ENCODE results near the gene STBD1.

STBD1 gene

GRCh38 chr4:76301775-76302162, 4.8 kb upstream of the STBD1 start:
- H3K18ac ChIP-seq (ENCODE audit: low read length), result no peak overlapping the region
- H3K9ac ChIP-seq (ENCODE audit: low read length), result no peak overlapping the region
- no peaks in the 10 kb centered on the region for H3K4me1 ChIP-seq (ENCODE audit: control insufficient read depth, low read depth, low read length)
- no peak overlapping the region for H2BK15ac ChIP-seq (replicated peaks; ENCODE audit: low read depth)
- H2BK5ac ChIP-seq (ENCODE audit: low read length), result no peak overlapping the region
- H3K4me3 ChIP-seq (ENCODE audit: low read length), result no peak overlapping the region
- no peak overlapping the region for H3K27ac ChIP-seq (ENCODE audit: low read depth, low read length)
- H3K23ac ChIP-seq (ENCODE audit: low read length), result no peak overlapping the region
- no peak overlapping the region for H2BK120ac ChIP-seq (ENCODE audit: low read depth, low read length)
- no peak overlapping the region for H3K4me2 ChIP-seq (ENCODE audit: low read length)
- H4K8ac ChIP-seq (ENCODE audit: low read depth, low read length), result no peak overlapping the region
- no peak overlapping the region for H2AK5ac ChIP-seq (ENCODE audit: low read length)
- no peak overlapping the region for H4K5ac ChIP-seq (ENCODE audit: low read length)
- no peak for DNase-seq
- no peak overlapping the region for H3K4ac ChIP-seq (ENCODE audit: low read depth, low read length)
- H3K27me3 ChIP-seq (ENCODE audit: insufficient read depth, low read length, poor library complexity), result peaks cover 4% of the 10 kb centered on the region
- H3K79me2 ChIP-seq (ENCODE audit: control insufficient read depth, insufficient read depth, low read length), result no peaks in the 10 kb centered on the region
- no peaks in the 10 kb centered on the region for H3K79me1 ChIP-seq (ENCODE audit: low read length)
- no peaks in the 10 kb centered on the region for H3K36me3 ChIP-seq (ENCODE audit: control insufficient read depth, insufficient read depth, low read length)
- H3K56ac ChIP-seq (ENCODE audit: low read length), result no peak overlapping the region
- no CpG with 5 or more reads among the region's 1 CpG for WGBS (ENCODE audit: extremely low coverage, insufficient coverage, low lambda C conversion rate)

- H3K27ac ChIP-seq (ENCODE audit: low read depth, low read length), result no peak overlapping the region
- no peak overlapping the region for H2BK5ac ChIP-seq (ENCODE audit: low read length)
- H3K9ac ChIP-seq (ENCODE audit: low read length), result no peak overlapping the region
- H3K4ac ChIP-seq (ENCODE audit: low read depth, low read length), result no peak overlapping the region
- no peak overlapping the region for H2BK120ac ChIP-seq (ENCODE audit: low read depth, low read length)
- H4K5ac ChIP-seq (ENCODE audit: low read length), result no peak overlapping the region
- H3K18ac ChIP-seq (ENCODE audit: low read length), result no peak overlapping the region
- H3K23ac ChIP-seq (ENCODE audit: low read length), result no peak overlapping the region
- H3K36me3 ChIP-seq (ENCODE audit: control insufficient read depth, insufficient read depth, low read length), result no peaks in the 10 kb centered on the region
- no peaks in the 10 kb centered on the region for H3K79me1 ChIP-seq (ENCODE audit: low read length)
- no peak overlapping the region for H3K4me3 ChIP-seq (ENCODE audit: low read length)
- H2AK5ac ChIP-seq (ENCODE audit: low read length), result no peak overlapping the region
- no peak overlapping the region for H3K56ac ChIP-seq (ENCODE audit: low read length)
- DNase-seq, result no peak
- H4K8ac ChIP-seq (ENCODE audit: low read depth, low read length), result no peak overlapping the region
- WGBS (ENCODE audit: extremely low coverage, insufficient coverage, low lambda C conversion rate), result no CpG with 5 or more reads among the region's 3 CpGs
- no peak overlapping the region for H3K4me2 ChIP-seq (ENCODE audit: low read length)
- H2BK15ac ChIP-seq (replicated peaks; ENCODE audit: low read depth), result no peak overlapping the region
- H3K79me2 ChIP-seq (ENCODE audit: control insufficient read depth, insufficient read depth, low read length), result no peaks in the 10 kb centered on the region
- H3K27me3 ChIP-seq (ENCODE audit: insufficient read depth, low read length, poor library complexity), result peaks cover 4% of the 10 kb centered on the region
- no peaks in the 10 kb centered on the region for H3K4me1 ChIP-seq (ENCODE audit: control insufficient read depth, low read depth, low read length)
Measured at GRCh38 chr4:76302826-76303438, 3.6 kb upstream of the STBD1 start.

- no peaks in the 10 kb centered on the region for H3K79me1 ChIP-seq (ENCODE audit: low read length)
- no peak overlapping the region for H2BK120ac ChIP-seq (ENCODE audit: low read depth, low read length)
- DNase-seq, result no peak
- no peak overlapping the region for H3K9ac ChIP-seq (ENCODE audit: low read length)
- H3K4me1 ChIP-seq (ENCODE audit: control insufficient read depth, low read depth, low read length), result no peaks in the 10 kb centered on the region
- H2AK5ac ChIP-seq (ENCODE audit: low read length), result no peak overlapping the region
- H3K4me3 ChIP-seq (ENCODE audit: low read length), result no peak overlapping the region
- H3K79me2 ChIP-seq (ENCODE audit: control insufficient read depth, insufficient read depth, low read length), result no peaks in the 10 kb centered on the region
- no CpG with 5 or more reads among the region's 7 CpGs for WGBS (ENCODE audit: extremely low coverage, insufficient coverage, low lambda C conversion rate)
- H3K18ac ChIP-seq (ENCODE audit: low read length), result no peak overlapping the region
- H3K23ac ChIP-seq (ENCODE audit: low read length), result no peak overlapping the region
- H3K36me3 ChIP-seq (ENCODE audit: control insufficient read depth, insufficient read depth, low read length), result no peaks in the 10 kb centered on the region
- no peak overlapping the region for H3K27ac ChIP-seq (ENCODE audit: low read depth, low read length)
- no peak overlapping the region for H2BK5ac ChIP-seq (ENCODE audit: low read length)
- no peak overlapping the region for H3K4ac ChIP-seq (ENCODE audit: low read depth, low read length)
- H2BK15ac ChIP-seq (replicated peaks; ENCODE audit: low read depth), result no peak overlapping the region
- no peak overlapping the region for H3K4me2 ChIP-seq (ENCODE audit: low read length)
- H4K8ac ChIP-seq (ENCODE audit: low read depth, low read length), result no peak overlapping the region
- peaks cover 4% of the 10 kb centered on the region for H3K27me3 ChIP-seq (ENCODE audit: insufficient read depth, low read length, poor library complexity)
- no peak overlapping the region for H3K56ac ChIP-seq (ENCODE audit: low read length)
- no peak overlapping the region for H4K5ac ChIP-seq (ENCODE audit: low read length)
Measured at GRCh38 chr4:76305033-76305687, 1.4 kb upstream of the STBD1 start.

- Histone ChIP-seq H3K4me3 (ENCODE audit: low read length) (peak overlapping the region; percentile 74), H3K18ac (ENCODE audit: low read length) (peak overlapping the region; percentile 81), H3K79me2 (ENCODE audit: control insufficient read depth, insufficient read depth, low read length) (no peaks in the 10 kb centered on the region), H3K4ac (ENCODE audit: low read depth, low read length) (no peak overlapping the region), H2BK15ac (replicated peaks; ENCODE audit: low read depth) (no peak overlapping the region), H3K9ac (ENCODE audit: low read length) (peak overlapping the region; percentile 68), H3K27ac (ENCODE audit: low read depth, low read length) (no peak overlapping the region), H3K23ac (ENCODE audit: low read length) (no peak overlapping the region), H2AK5ac (ENCODE audit: low read length) (no peak overlapping the region), H3K56ac (ENCODE audit: low read length) (peak overlapping the region; percentile 88), H2BK5ac (ENCODE audit: low read length) (no peak overlapping the region), H2BK120ac (ENCODE audit: low read depth, low read length) (no peak overlapping the region), H4K5ac (ENCODE audit: low read length) (no peak overlapping the region), H4K8ac (ENCODE audit: low read depth, low read length) (no peak overlapping the region), H3K36me3 (ENCODE audit: control insufficient read depth, insufficient read depth, low read length) (no peaks in the 10 kb centered on the region), H3K4me2 (ENCODE audit: low read length) (peak overlapping the region; percentile 73), H3K4me1 (ENCODE audit: control insufficient read depth, low read depth, low read length) (no peaks in the 10 kb centered on the region), H3K27me3 (ENCODE audit: insufficient read depth, low read length, poor library complexity) (peaks cover 4% of the 10 kb centered on the region), H3K79me1 (ENCODE audit: low read length) (no peaks in the 10 kb centered on the region)
- peak; percentile 79 for DNase-seq
- no CpG with 5 or more reads among the region's 37 CpGs for WGBS (ENCODE audit: extremely low coverage, insufficient coverage, low lambda C conversion rate)
Measured at GRCh38 chr4:76306882-76307659, 538 bp downstream of the STBD1 start.

GRCh38 chr4:76307660-76308014, 1.1 kb downstream of the STBD1 start:
- H3K4ac ChIP-seq (ENCODE audit: low read depth, low read length), result no peak overlapping the region

More at GRCh38 chr4:76307660-76308014, 1.1 kb downstream of the STBD1 start:
- no peak for DNase-seq
- Histone ChIP-seq H3K79me1 (ENCODE audit: low read length) (no peaks in the 10 kb centered on the region), H3K27me3 (ENCODE audit: insufficient read depth, low read length, poor library complexity) (peaks cover 4% of the 10 kb centered on the region), H3K4me1 (ENCODE audit: control insufficient read depth, low read depth, low read length) (no peaks in the 10 kb centered on the region), H4K8ac (ENCODE audit: low read depth, low read length) (no peak overlapping the region), H3K4me2 (ENCODE audit: low read length) (peak overlapping the region; percentile 73), H3K23ac (ENCODE audit: low read length) (no peak overlapping the region), H2AK5ac (ENCODE audit: low read length) (no peak overlapping the region), H3K79me2 (ENCODE audit: control insufficient read depth, insufficient read depth, low read length) (no peaks in the 10 kb centered on the region), H3K4me3 (ENCODE audit: low read length) (no peak overlapping the region), H2BK120ac (ENCODE audit: low read depth, low read length) (no peak overlapping the region), H4K5ac (ENCODE audit: low read length) (no peak overlapping the region), H3K9ac (ENCODE audit: low read length) (peak overlapping the region; percentile 68), H2BK5ac (ENCODE audit: low read length) (no peak overlapping the region), H3K56ac (ENCODE audit: low read length) (no peak overlapping the region), H2BK15ac (replicated peaks; ENCODE audit: low read depth) (no peak overlapping the region), H3K27ac (ENCODE audit: low read depth, low read length) (no peak overlapping the region), H3K18ac (ENCODE audit: low read length) (no peak overlapping the region), H3K36me3 (ENCODE audit: control insufficient read depth, insufficient read depth, low read length) (no peaks in the 10 kb centered on the region)
- no CpG with 5 or more reads among the region's 4 CpGs for WGBS (ENCODE audit: extremely low coverage, insufficient coverage, low lambda C conversion rate)

Measured in mesendoderm (in vitro differentiated cells).